ENCODE measurements around the gene DNAJB6.

DNAJB6 gene

DNA sequence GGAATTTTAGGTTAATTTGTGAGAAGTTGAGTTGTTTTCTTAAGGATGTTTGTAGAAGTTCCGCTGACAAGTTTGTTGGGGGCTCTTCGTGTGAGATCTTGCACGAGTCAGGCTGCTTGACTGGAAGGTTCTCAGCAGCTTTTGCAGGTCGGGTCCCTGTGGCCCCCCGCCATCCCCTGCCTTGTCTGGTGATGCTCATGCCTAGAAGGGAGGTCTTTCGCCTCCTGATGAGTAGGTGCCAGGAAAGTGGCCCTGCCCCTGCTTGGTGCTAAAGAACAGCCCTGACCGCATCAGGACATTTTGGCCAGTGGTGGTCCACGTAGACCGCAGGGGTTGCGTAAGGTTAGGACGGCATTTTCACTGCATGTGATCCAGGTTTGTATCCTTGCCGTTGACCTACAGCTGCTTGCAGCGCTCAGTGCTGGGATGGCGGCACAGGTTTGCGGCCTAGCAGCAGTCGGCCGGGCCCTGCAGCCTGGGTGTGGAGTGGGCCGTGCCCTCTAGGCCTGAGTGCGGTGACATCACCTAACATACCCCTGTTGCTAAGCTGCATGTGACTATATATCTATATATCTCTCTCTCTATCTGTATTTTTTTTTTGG, 62.4 kb downstream of the DNAJB6 start:
- no peak overlapping the region for H3K4me3 Mint-ChIP-seq
- H3K4me1 Mint-ChIP-seq: peaks cover 8% of the 10 kb centered on the region
- H3K27ac Mint-ChIP-seq: no peak overlapping the region
- no peaks in the 10 kb centered on the region for H3K27me3 Mint-ChIP-seq
- no peak for DNase-seq
- CTCF ChIA-PET: no interaction called here
- peaks cover 16% of the 10 kb centered on the region for H3K36me3 Mint-ChIP-seq
- no peaks in the 10 kb centered on the region for H3K9me3 Mint-ChIP-seq

DNA sequence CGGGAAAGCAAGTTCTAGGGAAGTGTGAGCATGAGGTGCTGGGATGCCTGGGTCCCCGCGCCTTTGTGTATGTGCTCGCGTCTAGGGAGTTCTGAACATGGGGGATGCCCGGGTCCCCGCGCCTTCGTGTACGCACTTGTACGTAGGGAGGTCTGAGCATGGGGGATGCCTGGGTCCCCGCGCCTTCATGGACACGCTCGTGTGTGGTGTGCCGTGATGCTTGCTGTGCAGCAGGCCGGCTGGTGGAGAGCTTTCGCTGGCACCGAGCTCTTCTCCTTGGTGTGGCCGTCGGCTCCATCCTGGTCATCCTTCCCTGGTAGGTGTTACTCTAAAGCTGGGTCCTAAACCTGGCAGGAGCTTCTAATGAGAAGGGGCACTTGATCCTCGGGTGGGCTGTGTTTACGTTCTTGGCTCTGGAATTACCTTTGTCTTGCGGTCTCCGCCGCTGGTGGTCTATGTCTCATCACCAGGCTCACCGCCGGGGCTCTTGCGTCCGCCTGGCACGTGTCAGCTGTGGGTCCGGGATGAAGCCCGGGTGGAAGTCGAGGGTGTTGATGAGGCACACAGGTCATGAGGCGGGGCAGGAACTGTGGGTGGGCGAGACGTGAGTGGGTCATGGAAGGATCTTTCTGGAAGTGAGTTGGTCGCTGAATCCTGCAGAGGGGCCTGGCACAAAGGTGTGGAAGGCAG, 63.5 kb downstream of the DNAJB6 start:
- H3K4me3 Mint-ChIP-seq: no peak overlapping the region
- CTCF ChIA-PET: interaction anchor here (1.4 kb wide), 1 partner anchor 13 kb away, joined by 3 read pairs; no protein-coding TSS in a partner anchor
- H3K27me3 Mint-ChIP-seq: no peaks in the 10 kb centered on the region
- H3K4me1 Mint-ChIP-seq: peaks cover 18% of the 10 kb centered on the region
- H3K27ac Mint-ChIP-seq: no peak overlapping the region
- H3K9me3 Mint-ChIP-seq: no peaks in the 10 kb centered on the region
- no peak for DNase-seq
- peaks cover 19% of the 10 kb centered on the region for H3K36me3 Mint-ChIP-seq

GRCh38 chr7:157401567-157402387, 65.0 kb downstream of the DNAJB6 start:
- Mint-ChIP-seq H3K27ac (no peak overlapping the region), H3K4me3 (no peak overlapping the region), H3K4me1 (peaks cover 18% of the 10 kb centered on the region), H3K36me3 (peaks cover 17% of the 10 kb centered on the region), H3K27me3 (no peaks in the 10 kb centered on the region), H3K9me3 (no peaks in the 10 kb centered on the region)
- no peak for DNase-seq
- CTCF ChIA-PET: interaction anchor here (1.4 kb wide), 1 partner anchor 15 kb away, joined by 3 read pairs; no protein-coding TSS in a partner anchor

GRCh38 chr7:157402388-157402703, 65.5 kb downstream of the DNAJB6 start:
- H3K27ac Mint-ChIP-seq: no peak overlapping the region
- H3K27me3 Mint-ChIP-seq: no peaks in the 10 kb centered on the region
- H3K9me3 Mint-ChIP-seq: no peaks in the 10 kb centered on the region
- H3K36me3 Mint-ChIP-seq: peaks cover 17% of the 10 kb centered on the region
- CTCF ChIA-PET: no interaction called here
- peaks cover 18% of the 10 kb centered on the region for H3K4me1 Mint-ChIP-seq
- H3K4me3 Mint-ChIP-seq: no peak overlapping the region
- no peak for DNase-seq

- no peak overlapping the region for H3K27ac Mint-ChIP-seq
- no peaks in the 10 kb centered on the region for H3K27me3 Mint-ChIP-seq
- peaks cover 16% of the 10 kb centered on the region for H3K36me3 Mint-ChIP-seq
- no peak overlapping the region for H3K4me3 Mint-ChIP-seq
- no peak for DNase-seq
- H3K9me3 Mint-ChIP-seq: no peaks in the 10 kb centered on the region
- CTCF ChIA-PET: no interaction called here
- peaks cover 18% of the 10 kb centered on the region for H3K4me1 Mint-ChIP-seq
These were observed 66.2 kb downstream of the DNAJB6 start for GRCh38 chr7:157402911-157403534.

DNA sequence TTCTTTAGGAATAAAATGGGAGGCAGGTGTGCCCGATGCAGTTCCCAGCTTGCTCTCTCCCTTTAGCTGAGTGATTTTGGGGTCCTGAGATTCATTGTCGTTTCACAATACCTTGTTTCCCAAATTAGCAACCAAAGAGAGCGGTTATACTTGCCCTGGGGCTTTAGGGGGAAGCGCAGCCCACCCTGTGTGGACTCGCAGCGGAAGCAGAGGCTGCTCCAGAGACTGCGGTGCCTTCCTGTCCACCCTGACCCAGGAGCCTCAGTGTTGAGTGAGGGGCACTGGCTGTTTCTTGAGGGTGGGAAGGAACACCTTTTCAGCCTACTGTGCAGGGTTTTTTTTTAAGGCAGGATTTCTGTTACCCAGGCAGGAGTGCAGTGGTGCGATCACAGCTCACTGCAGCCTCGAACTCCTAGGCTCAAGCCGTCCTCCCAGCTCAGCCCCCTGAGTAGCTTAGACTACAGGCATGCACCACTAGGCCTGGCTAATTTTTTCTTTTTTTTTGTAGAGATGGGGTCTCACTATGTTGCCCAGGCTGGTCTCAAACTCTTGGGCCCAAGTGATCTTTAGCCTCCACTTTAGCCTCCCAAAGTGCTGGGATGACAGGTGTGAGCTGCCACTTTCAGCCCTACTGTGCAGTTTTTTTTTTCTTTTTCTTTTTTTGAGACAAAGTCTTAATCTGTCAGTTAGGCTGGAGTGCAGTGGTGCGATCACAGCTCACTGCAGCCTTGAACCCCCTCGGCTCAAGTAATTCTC, 67.0 kb downstream of the DNAJB6 start:
- CTCF ChIA-PET: no interaction called here
- H3K36me3 Mint-ChIP-seq: peaks cover 12% of the 10 kb centered on the region

DNA sequence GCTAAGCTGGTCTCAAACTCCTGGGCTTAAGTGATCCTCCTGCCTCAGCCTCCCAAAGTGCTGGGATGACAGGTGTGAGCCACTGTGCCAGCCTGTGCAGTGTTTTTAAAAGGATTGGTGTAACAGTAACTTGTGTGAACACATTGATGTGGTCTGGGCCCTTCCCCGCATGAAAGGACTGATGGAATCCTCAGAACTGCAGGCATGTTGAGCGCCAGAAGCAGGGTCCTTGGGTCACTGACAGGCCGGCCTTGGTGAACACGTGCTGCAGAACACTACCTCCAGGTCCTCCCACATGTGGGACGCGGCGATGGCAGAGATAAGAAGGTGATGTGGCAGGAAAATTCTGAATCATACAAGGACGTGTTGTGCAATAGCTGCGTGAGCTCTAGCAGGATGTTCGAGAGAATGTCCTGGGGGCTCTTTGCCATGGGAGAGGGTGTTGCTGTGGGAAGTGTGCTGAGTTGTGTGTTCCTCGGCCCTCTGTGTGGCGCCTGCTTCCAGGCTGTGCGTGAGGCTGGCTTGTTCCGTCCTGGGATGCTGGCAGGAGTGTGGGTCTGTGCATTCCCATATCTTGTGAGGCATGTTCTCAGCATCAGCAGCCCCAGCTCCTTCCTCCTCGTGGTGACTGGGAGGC, 68.2 kb downstream of the DNAJB6 start:
- no peaks in the 10 kb centered on the region for H3K27me3 Mint-ChIP-seq
- no peaks in the 10 kb centered on the region for H3K9me3 Mint-ChIP-seq
- CTCF ChIA-PET: interaction anchor here (1.0 to 1.2 kb wide), 2 partner anchors 8 to 187 kb away, joined by 3 to 4 read pairs; no protein-coding TSS in a partner anchor
- no peak overlapping the region for H3K4me3 Mint-ChIP-seq
- no peak overlapping the region for H3K27ac Mint-ChIP-seq
- peak; percentile 40 for DNase-seq
- peaks cover 13% of the 10 kb centered on the region for H3K4me1 Mint-ChIP-seq
- H3K36me3 Mint-ChIP-seq: peaks cover 12% of the 10 kb centered on the region

More for the DNA sequence above, 67.0 kb downstream of the DNAJB6 start:
- DNase-seq: no peak
- Mint-ChIP-seq H3K27ac (no peak overlapping the region), H3K4me3 (no peak overlapping the region), H3K4me1 (peaks cover 13% of the 10 kb centered on the region), H3K27me3 (no peaks in the 10 kb centered on the region), H3K9me3 (no peaks in the 10 kb centered on the region)

- peaks cover 9% of the 10 kb centered on the region for H3K36me3 Mint-ChIP-seq
- no peak overlapping the region for H3K4me3 Mint-ChIP-seq
- no peak overlapping the region for H3K27ac Mint-ChIP-seq
- peaks cover 13% of the 10 kb centered on the region for H3K4me1 Mint-ChIP-seq
- H3K27me3 Mint-ChIP-seq: no peaks in the 10 kb centered on the region
- no peak for DNase-seq
- CTCF ChIA-PET: interaction anchor here (1.0 to 1.2 kb wide), 2 partner anchors 9 to 187 kb away, joined by 3 to 4 read pairs; no protein-coding TSS in a partner anchor
- no peaks in the 10 kb centered on the region for H3K9me3 Mint-ChIP-seq
These were observed 68.7 kb downstream of the DNAJB6 start for GRCh38 chr7:157405501-157405900.

DNA sequence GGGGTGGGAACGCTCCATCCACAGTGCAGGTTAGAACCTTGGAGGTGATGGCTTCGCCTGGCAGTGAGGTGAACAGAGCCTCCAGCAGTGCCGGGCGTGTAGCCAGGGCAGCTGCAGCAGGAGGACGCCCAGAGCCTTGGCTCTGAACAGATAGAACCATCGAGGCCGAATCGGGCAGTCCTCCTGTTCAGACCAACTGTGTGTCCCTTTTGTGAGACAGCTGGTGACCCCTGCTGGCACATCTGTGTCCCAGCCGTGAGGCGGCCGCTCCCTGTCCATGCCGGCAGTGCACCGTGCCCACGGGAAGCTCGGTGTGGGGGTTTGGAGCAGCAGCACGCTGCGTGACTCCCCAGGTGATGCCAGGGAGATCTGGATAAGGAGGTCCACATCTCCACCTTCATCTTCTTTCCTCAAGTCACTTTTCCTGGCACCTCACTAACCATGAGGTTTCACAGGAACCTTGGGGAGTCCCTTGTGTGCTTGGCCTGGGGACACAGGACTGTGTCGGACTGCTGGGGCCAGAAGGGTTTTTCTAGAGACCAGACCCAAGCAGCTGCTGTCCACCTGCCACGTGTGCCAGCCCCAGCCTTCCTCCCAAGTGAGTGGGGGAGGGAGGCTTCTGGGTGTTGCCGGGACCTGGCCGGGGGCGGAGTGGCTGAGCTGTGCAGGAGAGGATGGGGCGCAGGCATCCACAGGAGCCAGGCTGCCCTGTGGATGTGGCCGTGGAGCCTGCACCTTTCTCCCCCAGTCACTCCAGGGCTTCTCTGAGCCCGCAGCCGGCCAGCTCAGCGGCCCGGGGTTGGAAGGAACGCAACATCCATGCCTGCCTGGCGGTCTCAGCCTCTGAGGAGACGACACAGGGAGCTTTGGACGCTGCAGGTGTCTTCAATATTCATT, 69.4 kb downstream of the DNAJB6 start:
- H3K4me1 Mint-ChIP-seq: peaks cover 13% of the 10 kb centered on the region
- peaks cover 4% of the 10 kb centered on the region for H3K36me3 Mint-ChIP-seq
- H3K27ac Mint-ChIP-seq: no peak overlapping the region
- no peaks in the 10 kb centered on the region for H3K27me3 Mint-ChIP-seq
- no peaks in the 10 kb centered on the region for H3K9me3 Mint-ChIP-seq
- H3K4me3 Mint-ChIP-seq: no peak overlapping the region
- no peak for DNase-seq
- CTCF ChIA-PET: interaction anchor here (1.0 to 1.2 kb wide), 2 partner anchors 9 to 188 kb away, joined by 3 to 4 read pairs; no protein-coding TSS in a partner anchor

- CTCF ChIA-PET: no interaction called here
- Mint-ChIP-seq H3K9me3 (no peaks in the 10 kb centered on the region), H3K27ac (no peak overlapping the region), H3K4me3 (no peak overlapping the region), H3K4me1 (peaks cover 16% of the 10 kb centered on the region), H3K27me3 (no peaks in the 10 kb centered on the region), H3K36me3 (peaks cover 6% of the 10 kb centered on the region)
- no peak for DNase-seq
These were observed 70.2 kb downstream of the DNAJB6 start for GRCh38 chr7:157406971-157407370.

DNA sequence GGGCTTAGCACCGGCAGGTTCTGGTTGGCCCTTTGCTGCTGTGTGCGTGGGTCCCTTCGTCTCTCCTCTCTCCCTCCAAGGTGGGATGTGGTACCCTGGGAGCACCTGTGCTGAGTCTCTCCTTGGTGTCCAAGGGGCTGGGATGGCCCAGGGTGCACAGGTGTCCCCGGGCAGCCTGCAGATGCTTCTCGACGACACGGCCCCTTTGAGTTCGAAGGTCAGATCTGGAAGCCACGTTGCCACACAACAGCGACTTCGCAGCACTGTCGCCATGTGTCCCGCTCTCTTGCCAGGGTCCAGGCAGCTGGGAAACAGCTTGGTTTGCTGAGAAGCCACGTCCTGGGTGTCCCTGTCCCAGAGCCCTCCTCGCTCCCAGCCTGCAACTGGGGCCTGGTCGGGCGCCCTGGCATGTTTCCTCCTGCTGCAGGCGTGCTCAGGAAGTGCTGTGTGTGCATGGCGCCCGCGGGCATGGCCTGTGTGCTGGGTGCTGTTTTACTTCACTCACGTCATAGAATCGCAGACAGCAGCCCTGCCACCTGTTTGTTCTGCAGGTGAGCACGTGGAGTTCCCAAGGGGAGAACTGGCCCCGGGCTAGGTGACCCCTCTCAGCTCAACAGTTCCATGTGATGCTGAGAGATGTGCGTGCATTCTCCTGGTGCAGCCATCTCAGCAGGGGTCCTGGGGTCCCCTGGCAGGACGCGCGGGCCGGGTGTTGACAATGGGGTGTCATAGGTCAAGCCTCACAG, 70.9 kb downstream of the DNAJB6 start:
- no peak for DNase-seq
- H3K27ac Mint-ChIP-seq: no peak overlapping the region
- CTCF ChIA-PET: no interaction called here
- H3K4me1 Mint-ChIP-seq: peaks cover 16% of the 10 kb centered on the region
- H3K36me3 Mint-ChIP-seq: peaks cover 6% of the 10 kb centered on the region
- no peak overlapping the region for H3K4me3 Mint-ChIP-seq
- H3K27me3 Mint-ChIP-seq: no peaks in the 10 kb centered on the region
- H3K9me3 Mint-ChIP-seq: no peaks in the 10 kb centered on the region
